RWPE1 (cell line): ENCODE measurements around the gene CKS1B.
A peak's percentile ranks its signal among the peaks of the same experiment; 100 is the strongest.

Experiments
- CTCF ChIA-PET: fragments of 350-600 bp; sonication (Branson Sonifier 250); formaldehyde crosslinking; extraction: SDS; loops from one replicate; lab custom pipeline; 2021; lab: Yijun Ruan, JAX
- POLR2A ChIA-PET: fragments of 400-600 bp; formaldehyde crosslinking; extraction: SDS; loops from one replicate; lab custom pipeline; 2020; ENCODE audit warnings: antibody characterized with exemption; ENCODE audit not compliant: low non-redundant PET; lab: Yijun Ruan, JAX
- DNase-seq: peaks from one replicate; pipeline ENCODE4 v3.0.0; 2012; ENCODE audit warnings: low spot score
- H3K27ac ChIP-seq: fragments of 450-650 bp; 2 replicates; pipeline ENCODE4 v1.5.1; 2017
- CTCF ChIP-seq: fragments of 450-650 bp; conservative IDR thresholded peaks from 2 replicates; pipeline ENCODE4 v1.5.1; 2017; ENCODE audit warnings: low read depth, mild to moderate bottlenecking

The CKS1B gene

GRCh38 chr1:154940213-154940560 lies 34.3 kb upstream of the CKS1B start:
- peak overlapping the region; percentile 98; the same call in 1 of the 2 replicates for H3K27ac ChIP-seq
- DNase-seq: no peak
- POLR2A ChIA-PET: no interaction called here
- CTCF ChIA-PET: interaction anchor here (0.7 kb wide), 1 partner anchor 258 kb away, joined by 3 read pairs; no protein-coding TSS in a partner anchor
- no peak for TF ChIP-seq CTCF

- TF ChIP-seq CTCF: no peak
- DNase-seq: no peak
- ChIA-PET CTCF (no interaction called here), POLR2A (no interaction called here)
- H3K27ac ChIP-seq: peak overlapping the region; percentile 51
These were observed 33.8 kb upstream of the CKS1B start for GRCh38 chr1:154940651-154941194.

GRCh38 chr1:154941333-154942013 lies 33.0 kb upstream of the CKS1B start:
- ChIA-PET POLR2A (no interaction called here), CTCF (no interaction called here)
- no peak for TF ChIP-seq CTCF
- peak overlapping the region; percentile 51 for H3K27ac ChIP-seq
- DNase-seq: no peak

- DNase-seq: peak; percentile 53
- ChIA-PET CTCF (interaction anchor here (0.5 to 1.3 kb wide), 12 partner anchors 18 to 888 kb away, joined by 3 to 8 read pairs (median 4); partner anchors contain the start of gene PYGO2), POLR2A (no interaction called here)
- TF ChIP-seq CTCF: peak; percentile 88
- H3K27ac ChIP-seq: peak overlapping the region; percentile 46
These were observed 30.7 kb upstream of the CKS1B start for GRCh38 chr1:154943649-154944400.

- peak overlapping the region; percentile 46 for H3K27ac ChIP-seq
- no peak for TF ChIP-seq CTCF
- DNase-seq: no peak
- ChIA-PET CTCF (interaction anchor here (0.5 to 1.3 kb wide), 11 partner anchors 17 to 889 kb away, joined by 3 to 8 read pairs (median 4); partner anchors contain the start of gene PYGO2), POLR2A (no interaction called here)
These were observed 29.9 kb upstream of the CKS1B start for GRCh38 chr1:154944401-154945159.
